GM19240 (cell line): ENCODE data around the gene POU2F1.
"Not testable (repeated sequence)": the region's sequence is repeated elsewhere in the genome, so short reads cannot be mapped to it uniquely, and the experiment has no call there.

Experiments used
- DNase-seq: peaks from one replicate; pipeline ENCODE4 v3.0.0; 2011; ENCODE audit warnings: low spot score; ENCODE audit not compliant: insufficient read length

The POU2F1 gene

DNA sequence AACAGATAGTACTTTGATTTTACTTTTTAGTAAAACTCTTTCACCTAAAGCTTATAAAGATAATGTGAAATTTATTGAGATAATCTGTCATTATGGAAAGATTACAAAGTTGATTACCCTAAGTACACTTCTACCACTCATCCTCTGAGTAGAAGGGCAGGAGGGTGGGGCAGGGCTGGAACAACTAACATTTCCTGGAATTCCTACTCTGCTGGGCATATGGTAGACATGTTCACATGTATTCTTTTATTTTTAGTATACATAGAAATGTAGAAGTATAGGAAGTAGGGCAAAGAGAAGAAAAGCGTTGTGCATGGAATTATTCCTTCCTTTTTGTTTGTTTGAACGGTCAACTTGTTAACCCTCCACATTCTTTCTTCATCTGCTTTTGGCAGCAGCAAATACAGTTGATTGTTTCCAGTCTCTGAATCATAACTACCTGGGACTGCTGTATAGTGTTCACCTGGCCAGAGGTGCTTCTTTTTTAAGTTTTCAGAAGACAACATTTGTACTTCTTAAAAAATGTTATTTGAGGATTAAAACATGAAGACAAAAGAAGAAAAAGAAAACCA is 85.1 kb downstream of the POU2F1 start:
- no peak for DNase-seq

DNA sequence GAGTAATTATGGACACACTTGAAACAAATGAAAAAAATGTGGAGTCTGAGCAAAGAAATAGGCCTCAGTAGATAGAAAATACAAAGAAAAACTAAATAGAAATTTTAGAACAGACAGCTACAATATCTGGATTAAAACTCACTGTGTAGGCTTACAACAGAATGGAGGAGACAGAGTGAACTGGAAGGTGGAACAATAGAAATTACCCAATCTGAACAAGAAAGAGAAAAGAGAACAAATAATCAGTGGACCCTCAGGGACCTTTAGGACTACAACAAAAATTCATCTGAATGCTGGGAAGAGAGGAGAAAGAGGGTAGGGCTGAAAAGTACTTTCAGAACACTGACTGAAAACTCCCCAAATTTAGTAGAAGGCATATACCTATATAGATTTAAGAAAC is 90.0 kb downstream of the POU2F1 start:
- DNase-seq: no peak

DNA sequence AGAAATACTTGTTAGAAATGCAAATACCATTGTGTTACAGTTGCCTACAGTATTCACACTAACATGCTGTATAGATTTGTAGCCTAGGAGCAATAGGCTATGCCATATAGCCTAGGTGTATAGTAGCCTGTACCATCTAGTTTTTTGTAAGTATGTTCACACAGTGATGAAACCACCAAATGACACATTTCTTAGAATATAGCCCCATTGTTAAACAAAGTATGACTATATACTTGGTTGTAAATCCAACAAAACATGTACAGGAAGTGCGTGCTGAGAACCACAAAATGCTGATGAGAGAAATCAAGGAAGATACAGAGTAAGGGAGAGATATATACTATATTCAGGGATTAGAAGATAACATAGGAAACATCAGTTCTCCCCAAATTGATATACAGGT is 92.2 kb downstream of the POU2F1 start:
- no peak for DNase-seq

- no peak for DNase-seq
Measured at GRCh38 chr1:167314671-167315070, 94.0 kb downstream of the POU2F1 start.

DNA sequence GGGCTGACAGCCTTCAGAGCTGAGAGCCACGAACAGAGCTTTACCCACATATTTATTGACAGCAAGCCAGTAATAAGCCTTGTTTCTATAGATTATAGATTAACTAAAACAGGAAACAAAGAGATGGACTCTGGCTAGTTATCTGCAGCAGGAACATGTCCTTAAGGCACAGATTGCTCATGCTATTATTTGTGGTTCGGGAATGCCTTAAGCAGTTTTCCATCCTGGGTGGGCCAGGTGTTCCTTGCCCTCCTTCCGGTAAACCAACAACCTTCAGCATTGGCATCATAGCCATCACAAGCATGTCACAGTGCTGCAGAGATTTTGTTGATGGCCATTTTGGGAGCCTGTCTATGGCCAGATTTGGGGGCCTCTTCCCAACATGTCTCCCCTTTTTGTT is 96.8 kb downstream of the POU2F1 start:
- no peak for DNase-seq

- not testable (repeated sequence) for DNase-seq
Measured at GRCh38 chr1:167319206-167319605, 98.5 kb downstream of the POU2F1 start.

GRCh38 chr1:167322483-167322882 is 101.8 kb downstream of the POU2F1 start:
- no peak for DNase-seq

- DNase-seq: no peak
Measured at GRCh38 chr1:167325151-167325550, 104.5 kb downstream of the POU2F1 start.

- DNase-seq: no peak
Measured at GRCh38 chr1:167328306-167328815, 107.7 kb downstream of the POU2F1 start.

DNA sequence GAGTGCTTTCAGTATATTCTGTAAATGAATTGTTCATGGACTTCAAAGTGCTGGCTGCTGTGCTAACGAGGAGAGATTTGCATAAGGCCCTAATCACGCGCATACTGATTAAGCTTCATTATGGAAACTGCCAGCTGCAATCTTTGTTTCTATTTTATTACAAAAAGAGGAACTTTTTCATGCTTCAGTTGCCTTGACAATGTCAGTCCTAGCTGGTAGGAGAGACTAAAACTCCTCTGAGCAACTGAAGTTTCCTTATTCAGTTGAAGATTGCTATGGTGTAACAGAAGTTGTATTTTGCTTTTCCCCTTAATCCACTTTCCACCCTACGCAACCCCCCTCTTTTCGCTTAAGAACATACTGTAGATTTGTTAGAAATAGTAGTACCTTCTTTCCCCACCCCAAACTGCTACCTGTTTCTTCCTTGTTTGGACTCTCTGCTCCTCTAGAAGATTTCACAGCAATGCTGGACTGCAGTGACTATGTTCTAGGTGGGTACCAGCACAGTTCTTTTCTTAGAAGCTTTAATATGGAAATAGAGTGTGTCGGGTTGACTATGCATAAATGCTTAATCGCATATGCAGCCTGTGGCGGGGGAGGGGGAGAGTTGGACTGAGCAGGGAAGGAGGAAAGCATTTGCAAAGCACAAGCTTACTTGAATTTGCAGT is 108.3 kb downstream of the POU2F1 start:
- DNase-seq: no peak

GRCh38 chr1:167330601-167331293 is 110.1 kb downstream of the POU2F1 start:
- DNase-seq: no peak

GRCh38 chr1:167331650-167332049 is 111.0 kb downstream of the POU2F1 start:
- DNase-seq: no peak

DNA sequence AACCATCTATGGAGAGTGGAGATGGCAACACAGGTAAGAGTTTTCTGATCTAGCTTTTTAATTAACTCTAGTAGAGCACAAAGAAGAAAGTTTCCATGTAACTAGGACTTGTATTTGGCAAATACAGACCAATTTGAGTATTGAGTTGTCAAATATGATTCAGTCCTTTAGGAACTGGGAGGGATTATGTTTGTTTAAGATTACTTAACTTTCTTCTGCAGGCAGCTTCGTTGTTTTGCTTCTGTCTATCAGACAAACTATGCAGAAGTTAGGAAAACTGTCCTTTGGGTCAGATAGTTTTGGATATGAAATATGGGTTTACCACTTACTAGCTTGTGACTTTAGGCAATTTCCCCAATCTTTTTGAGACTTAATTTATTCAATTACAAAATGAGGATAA is 111.8 kb downstream of the POU2F1 start:
- no peak for DNase-seq

GRCh38 chr1:167333124-167333523 is 112.4 kb downstream of the POU2F1 start:
- no peak for DNase-seq

DNA sequence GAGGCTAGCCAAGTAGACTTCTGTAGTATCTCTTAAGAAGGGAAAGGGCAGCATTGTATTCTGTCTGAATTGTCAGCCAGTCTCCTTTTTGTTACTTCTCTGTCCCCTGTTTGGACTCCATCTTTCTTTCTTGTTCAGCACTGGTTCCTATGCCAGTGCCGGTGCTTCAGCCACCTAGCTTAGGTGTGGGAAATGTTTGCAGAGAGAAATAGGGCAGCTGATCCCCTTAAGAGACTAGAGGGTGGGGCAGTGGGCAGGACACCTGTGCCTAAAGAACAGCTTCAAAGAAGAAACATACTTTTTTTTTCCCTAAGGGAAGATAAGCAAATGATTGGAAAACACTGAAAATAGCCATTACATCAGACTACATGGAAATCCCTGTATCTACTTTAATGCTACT is 113.0 kb downstream of the POU2F1 start:
- no peak for DNase-seq

DNA sequence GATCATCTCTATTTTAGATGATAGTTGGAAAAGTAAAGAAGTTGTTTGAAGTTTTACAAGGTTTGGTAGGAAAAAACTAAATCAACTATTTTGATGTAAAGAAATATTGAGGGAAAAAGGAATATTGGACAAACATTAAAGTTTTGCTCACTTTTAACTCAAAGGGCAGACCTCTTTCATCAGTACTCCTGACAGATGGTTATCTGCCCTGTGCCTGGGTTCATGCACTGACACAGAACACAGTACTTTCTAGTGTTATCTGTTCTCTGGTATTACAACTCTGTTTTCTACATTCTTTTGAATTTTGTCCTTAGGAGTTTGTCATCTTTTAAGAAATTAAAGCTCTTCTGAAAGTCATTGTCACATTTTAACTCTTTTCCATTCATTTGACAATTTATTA is 118.7 kb downstream of the POU2F1 start:
- no peak for DNase-seq

DNA sequence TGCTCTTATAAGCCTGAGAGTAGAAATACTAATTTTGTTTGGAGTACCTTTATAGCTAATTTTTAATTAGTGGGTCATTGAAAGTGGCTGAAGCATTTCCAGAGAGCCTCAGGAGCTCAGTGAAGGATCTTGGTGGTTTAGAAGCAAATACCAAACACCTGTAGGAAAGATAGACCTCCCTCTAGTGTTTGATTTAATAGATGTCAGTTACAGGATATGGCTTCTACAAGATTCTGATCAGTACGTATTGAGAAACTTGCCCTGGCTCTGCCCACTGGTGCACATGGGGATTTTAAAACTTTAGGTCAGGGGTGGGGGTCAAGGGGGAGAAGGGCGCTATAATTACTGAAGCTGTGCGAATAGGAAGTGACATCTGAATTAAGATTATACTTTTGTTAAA is 122.2 kb downstream of the POU2F1 start:
- DNase-seq: no peak

DNA sequence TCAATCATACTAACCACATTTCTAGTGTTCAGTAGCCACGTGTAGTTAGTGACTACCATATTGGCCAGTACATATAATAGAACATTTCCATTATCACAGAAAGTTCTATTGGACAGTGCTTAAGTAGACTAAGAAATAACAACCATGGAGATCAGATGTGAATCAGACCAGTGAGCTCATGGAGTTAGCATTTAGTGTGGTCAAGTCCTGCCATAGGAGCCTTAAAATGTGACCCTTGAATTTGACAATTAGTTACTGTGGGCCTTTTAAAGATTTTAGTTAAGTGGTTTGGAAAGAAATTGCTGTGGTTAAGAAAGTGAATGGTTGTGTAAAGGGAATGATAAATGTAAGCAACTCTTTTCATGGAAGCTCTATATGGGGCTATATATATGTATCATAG is 123.4 kb downstream of the POU2F1 start:
- DNase-seq: no peak

GRCh38 chr1:167344615-167345385 is 124.1 kb downstream of the POU2F1 start:
- DNase-seq: no peak

DNA sequence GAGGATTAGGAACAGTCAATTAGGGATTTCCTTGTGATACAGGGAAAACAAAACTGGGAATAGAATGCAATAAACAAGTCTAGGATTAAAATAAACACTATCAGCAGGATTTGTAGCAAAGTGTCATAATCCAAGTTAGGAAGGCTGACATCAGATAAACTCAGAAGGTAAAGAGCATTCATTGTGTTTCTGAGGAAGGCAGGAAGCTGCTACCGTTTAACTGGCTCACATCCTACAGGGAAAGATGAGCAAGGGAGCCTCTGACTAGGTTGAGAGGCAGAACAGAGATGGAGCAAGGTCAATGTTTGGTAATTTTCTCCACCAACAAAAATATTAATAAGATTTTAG is 124.7 kb downstream of the POU2F1 start:
- DNase-seq: no peak

GRCh38 chr1:167357305-167357704 is 136.6 kb downstream of the POU2F1 start:
- no peak for DNase-seq

- no peak for DNase-seq
Measured at GRCh38 chr1:167359295-167359694, 138.6 kb downstream of the POU2F1 start.
